Keratinocyte (primary cell): ENCODE results near the gene RB1. TPM values are rescaled to one million over a fixed set of nuclear protein-coding genes. Genes with fewer than 3 reads are reported as not detected.

Experiments
- DNase-seq: peaks from one replicate; pipeline ENCODE4 v3.0.0-alpha.2; 2011; ENCODE audit warnings: low read depth, missing footprints, low spot score
- FAIRE-seq: peaks from 2 replicates; lab custom pipeline; 2011; peaks lifted over from hg19 to GRCh38; lab: Jason Lieb, UNC
- H2AFZ ChIP-seq: 2 replicates; pipeline ENCODE4 v1.6.0; 2012; ENCODE audit warnings: low read length, control low read depth, inconsistent platforms; ENCODE audit not compliant: control insufficient read depth
- H3K27ac ChIP-seq: 2 replicates; pipeline ENCODE4 v1.5.1; 2011; ENCODE audit warnings: low read length; ENCODE audit not compliant: control insufficient read depth, insufficient read depth
- H3K27me3 ChIP-seq: 3 replicates; pipeline ENCODE4 v1.6.0; 2011; ENCODE audit warnings: low read length; ENCODE audit not compliant: control insufficient read depth, insufficient read depth; ENCODE audit errors: extremely low read depth
- H3K36me3 ChIP-seq, 2 experiments: 2 replicates in 1 of 2; 3 replicates in 1 of 2; pipeline ENCODE4 v1.5.1; 2011; ENCODE audit warnings: low read length in 2 of 2, mild to moderate bottlenecking in 1 of 2; ENCODE audit not compliant: control insufficient read depth in 2 of 2, insufficient read depth in 2 of 2; ENCODE audit errors: extremely low read depth in 1 of 2
- H3K4me1 ChIP-seq: 3 replicates; pipeline ENCODE4 v1.5.1; 2011; ENCODE audit warnings: low read length; ENCODE audit not compliant: control insufficient read depth, insufficient read depth; ENCODE audit errors: extremely low read depth
- H3K4me2 ChIP-seq: 3 replicates; pipeline ENCODE4 v1.6.0; 2011; ENCODE audit warnings: low read depth, low read length; ENCODE audit not compliant: control insufficient read depth, insufficient read depth; ENCODE audit errors: extremely low read depth
- H3K4me3 ChIP-seq, 3 experiments: fragments of 200-600 bp in 1 of 3; sonication (generic) in 1 of 3; 2 replicates in 2 of 3; 3 replicates in 1 of 3; pipeline ENCODE4 v1.5.1; 2011 to 2016; ENCODE audit warnings: low read length in 3 of 3, mild to moderate bottlenecking in 3 of 3, control low read depth in 2 of 3, inconsistent platforms in 1 of 3, low read depth in 1 of 3, mixed read lengths in 1 of 3, mixed run types in 1 of 3, moderate library complexity in 1 of 3; ENCODE audit not compliant: control insufficient read depth in 2 of 3, insufficient read depth in 2 of 3; ENCODE audit errors: extremely low read depth in 1 of 3
- H3K79me2 ChIP-seq: 2 replicates; pipeline ENCODE4 v1.6.0; 2012; ENCODE audit warnings: low read length; ENCODE audit not compliant: control insufficient read depth, insufficient read depth
- H3K9ac ChIP-seq: 3 replicates; pipeline ENCODE4 v1.6.0; 2011; ENCODE audit warnings: low read length; ENCODE audit not compliant: control insufficient read depth, insufficient read depth; ENCODE audit errors: extremely low read depth
- H3K9me1 ChIP-seq: 3 replicates; pipeline ENCODE4 v1.6.0; 2011; ENCODE audit warnings: low read length; ENCODE audit not compliant: control insufficient read depth, insufficient read depth; ENCODE audit errors: extremely low read depth
- H3K9me3 ChIP-seq: 2 replicates; pipeline ENCODE4 v1.5.1; 2012; ENCODE audit warnings: low read depth, low read length; ENCODE audit not compliant: control insufficient read depth
- H4K20me1 ChIP-seq: 3 replicates; pipeline ENCODE4 v1.6.0; 2011; ENCODE audit warnings: low read length; ENCODE audit not compliant: control insufficient read depth, insufficient read depth; ENCODE audit errors: extremely low read depth
- EZH2 ChIP-seq: IDR thresholded peaks from one replicate; pipeline ENCODE4 v1.6.1; 2012; ENCODE audit warnings: inconsistent platforms, mild to moderate bottlenecking, low read length, moderate library complexity
- dilution Hi-C: fragments of 300-500 bp; cut with MboI; formaldehyde crosslinking; loops from one replicate; pipeline ENCODE4 v1.7.0; 2020; ENCODE audit warnings: low sequenced_read_pairs; ENCODE audit not compliant: extremely low pct_ligation_motif_present
- polyA plus RNA-seq, 5 experiments: library from polyadenylated mRNA; depleted of rRNA in 3 of 5; stranded (reverse) in 3 of 5; stranded (forward) in 1 of 5; unstranded in 1 of 5; fragments of >200 nt; gene quantifications; 1 replicate in 1 of 5; 2 replicates in 3 of 5; 3 replicates in 1 of 5; pipeline versions ENCODE4 v1.2.1 to v1.2.3, GENCODE V29; 2011 to 2012; ENCODE audit warnings: missing spikeins in 2 of 5, low read depth in 1 of 5, low replicate concordance in 1 of 5
- TF ChIP-seq, protein P1 (sequence below), 3 experiments: IDR thresholded peaks in 1 of 3; conservative IDR thresholded peaks in 1 of 3; optimal IDR thresholded peaks in 1 of 3; 2 replicates in 2 of 3; 3 replicates in 1 of 3; pipeline versions ENCODE3 to v1.5.1; 2011; ENCODE audit warnings: low read length in 3 of 3, mild to moderate bottlenecking in 3 of 3, moderate library complexity in 2 of 3, control low read depth in 1 of 3, inconsistent platforms in 1 of 3; ENCODE audit not compliant: insufficient read depth in 2 of 3; ENCODE audit errors: extremely low read depth in 1 of 3

The RB1 gene
- polyA plus RNA-seq, 1 donor (not counting 4 experiments of a cell fraction or from before 2014, with no cell fraction given), result 22.4 TPM

DNA sequence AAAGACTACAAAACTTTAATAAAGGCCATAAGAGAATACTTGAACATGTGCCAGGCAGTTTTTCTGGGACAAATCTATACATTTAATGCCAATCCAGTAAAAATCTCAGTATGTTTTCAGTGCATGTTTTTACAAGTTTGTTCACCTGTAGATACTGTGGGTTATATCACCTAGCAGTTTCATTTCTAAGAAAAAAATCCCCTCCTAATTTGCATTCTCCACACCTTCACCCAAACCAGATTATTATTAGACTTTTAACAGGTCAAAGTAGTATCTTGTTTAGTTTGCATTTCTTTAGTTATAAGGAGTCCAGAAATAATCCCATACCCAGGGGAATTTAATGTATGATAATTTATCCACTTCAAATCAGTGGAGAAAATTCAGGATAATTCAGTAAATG, 126.3 kb downstream of the RB1 start:
- FAIRE-seq, result no peak

DNA sequence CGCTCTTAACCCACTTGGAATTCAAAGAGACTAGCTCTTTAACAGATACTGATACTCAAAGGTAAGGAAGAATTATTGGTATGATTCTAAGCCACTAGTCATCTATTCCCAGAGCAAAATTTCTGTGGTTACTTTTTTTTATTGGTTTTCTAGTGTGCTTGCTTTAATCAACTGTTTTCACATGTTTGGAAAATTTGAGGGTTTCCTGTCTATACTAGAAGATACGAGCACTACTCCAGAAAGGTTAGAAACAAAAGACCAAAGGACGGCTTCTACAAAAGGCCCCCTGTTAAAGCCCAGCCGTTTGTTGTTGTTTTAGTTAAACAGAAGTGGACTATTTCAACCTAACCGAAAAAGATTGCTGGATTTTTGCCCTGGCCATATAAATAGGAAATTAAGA, 127.9 kb downstream of the RB1 start:
- peaks cover 5% of the 10 kb centered on the region for H3K4me1 ChIP-seq
- dilution Hi-C loops, result no loop called here
- H3K79me2 ChIP-seq, result no peaks in the 10 kb centered on the region
- no peaks in the 10 kb centered on the region for H3K27me3 ChIP-seq
- no peaks in the 10 kb centered on the region for H3K36me3 ChIP-seq
- no peak overlapping the region for H2AFZ ChIP-seq
- H3K9me3 ChIP-seq, result peaks cover 4% of the 10 kb centered on the region
- FAIRE-seq (no peak), DNase-seq (no peak)
- H3K4me2 ChIP-seq, result no peak overlapping the region
- no peak overlapping the region for H3K27ac ChIP-seq
- H3K4me3 ChIP-seq, result no peak overlapping the region
- TF ChIP-seq, protein P1, sequence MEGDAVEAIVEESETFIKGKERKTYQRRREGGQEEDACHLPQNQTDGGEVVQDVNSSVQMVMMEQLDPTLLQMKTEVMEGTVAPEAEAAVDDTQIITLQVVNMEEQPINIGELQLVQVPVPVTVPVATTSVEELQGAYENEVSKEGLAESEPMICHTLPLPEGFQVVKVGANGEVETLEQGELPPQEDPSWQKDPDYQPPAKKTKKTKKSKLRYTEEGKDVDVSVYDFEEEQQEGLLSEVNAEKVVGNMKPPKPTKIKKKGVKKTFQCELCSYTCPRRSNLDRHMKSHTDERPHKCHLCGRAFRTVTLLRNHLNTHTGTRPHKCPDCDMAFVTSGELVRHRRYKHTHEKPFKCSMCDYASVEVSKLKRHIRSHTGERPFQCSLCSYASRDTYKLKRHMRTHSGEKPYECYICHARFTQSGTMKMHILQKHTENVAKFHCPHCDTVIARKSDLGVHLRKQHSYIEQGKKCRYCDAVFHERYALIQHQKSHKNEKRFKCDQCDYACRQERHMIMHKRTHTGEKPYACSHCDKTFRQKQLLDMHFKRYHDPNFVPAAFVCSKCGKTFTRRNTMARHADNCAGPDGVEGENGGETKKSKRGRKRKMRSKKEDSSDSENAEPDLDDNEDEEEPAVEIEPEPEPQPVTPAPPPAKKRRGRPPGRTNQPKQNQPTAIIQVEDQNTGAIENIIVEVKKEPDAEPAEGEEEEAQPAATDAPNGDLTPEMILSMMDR (optimal IDR thresholded peaks at IDR 0.05 in 1 of 3, IDR thresholded peaks at IDR 0.05 in 1 of 3, conservative IDR thresholded peaks at IDR 0.05 in 1 of 3; ENCODE audit: extremely low read depth in 1 of 3, insufficient read depth in 2 of 3, low read length in 3 of 3), result no peak
- TF ChIP-seq EZH2, result no peak
- H3K9me1 ChIP-seq, result no peaks in the 10 kb centered on the region
- H3K9ac ChIP-seq, result no peak overlapping the region
- H4K20me1 ChIP-seq, result no peaks in the 10 kb centered on the region

More for the DNA sequence above, 126.3 kb downstream of the RB1 start:
- Histone ChIP-seq H3K9me3 (peaks cover 4% of the 10 kb centered on the region), H3K36me3 (no peaks in the 10 kb centered on the region), H3K4me2 (no peak overlapping the region), H3K4me1 (peaks cover 2% of the 10 kb centered on the region), H3K79me2 (no peaks in the 10 kb centered on the region), H3K9me1 (no peaks in the 10 kb centered on the region), H2AFZ (no peak overlapping the region), H3K27me3 (no peaks in the 10 kb centered on the region), H3K27ac (no peak overlapping the region), H4K20me1 (no peaks in the 10 kb centered on the region), H3K9ac (no peak overlapping the region), H3K4me3 (no peak overlapping the region)
- dilution Hi-C loops, result no loop called here
- no peak for DNase-seq
- TF ChIP-seq, protein P1 (optimal IDR thresholded peaks at IDR 0.05 in 1 of 3, IDR thresholded peaks at IDR 0.05 in 1 of 3, conservative IDR thresholded peaks at IDR 0.05 in 1 of 3; ENCODE audit: extremely low read depth in 1 of 3, insufficient read depth in 2 of 3, low read length in 3 of 3), result no peak
- TF ChIP-seq EZH2, result no peak
